NCI-H1694 (cell line): Measurements from ENCODE around the gene SND1.
"Not testable (repeated sequence)": the region's sequence is repeated elsewhere in the genome, so short reads cannot be mapped to it uniquely, and the experiment has no call there.

Source experiments
- DNase-seq: peaks from one replicate; lab custom pipeline; 2025; lab: John Stamatoyannopoulos, UW

SND1 gene

GRCh38 chr7:127832592-127832991, 180.6 kb downstream of the SND1 start:
- DNase-seq, result no peak

- no peak for DNase-seq
These were observed 181.6 kb downstream of the SND1 start for GRCh38 chr7:127833641-127834040.

- DNase-seq, result no peak
These were observed 183.7 kb downstream of the SND1 start for GRCh38 chr7:127835679-127836078.

GRCh38 chr7:127837816-127838410, 185.9 kb downstream of the SND1 start:
- not testable (repeated sequence) for DNase-seq

GRCh38 chr7:127838816-127839415, 186.9 kb downstream of the SND1 start:
- DNase-seq, result no peak

- no peak for DNase-seq
These were observed 188.4 kb downstream of the SND1 start for GRCh38 chr7:127840226-127840951.

GRCh38 chr7:127844165-127844564, 192.2 kb downstream of the SND1 start:
- DNase-seq, result no peak

- DNase-seq, result no peak
These were observed 192.8 kb downstream of the SND1 start for GRCh38 chr7:127844707-127845331.

- no peak for DNase-seq
These were observed 193.7 kb downstream of the SND1 start for GRCh38 chr7:127845522-127846214.

GRCh38 chr7:127847641-127848040, 195.6 kb downstream of the SND1 start:
- DNase-seq, result no peak

- DNase-seq, result no peak
These were observed 196.2 kb downstream of the SND1 start for GRCh38 chr7:127848241-127848640.

- DNase-seq, result no peak
These were observed 198.2 kb downstream of the SND1 start for GRCh38 chr7:127850195-127850594.

- no peak for DNase-seq
These were observed 202.4 kb downstream of the SND1 start for GRCh38 chr7:127854383-127854782.

- DNase-seq, result no peak
These were observed 205.5 kb downstream of the SND1 start for GRCh38 chr7:127857464-127857841.

- no peak for DNase-seq
These were observed 206.3 kb downstream of the SND1 start for GRCh38 chr7:127858091-127858914.

- DNase-seq, result no peak
These were observed 206.9 kb downstream of the SND1 start for GRCh38 chr7:127858915-127859189.

GRCh38 chr7:127859330-127859729, 207.3 kb downstream of the SND1 start:
- DNase-seq, result no peak

- DNase-seq, result no peak
These were observed 210.5 kb downstream of the SND1 start for GRCh38 chr7:127862525-127862924.

GRCh38 chr7:127863082-127863481, 211.1 kb downstream of the SND1 start:
- no peak for DNase-seq

- no peak for DNase-seq
These were observed 213.5 kb downstream of the SND1 start for GRCh38 chr7:127865466-127865865.

GRCh38 chr7:127870231-127870907, 218.4 kb downstream of the SND1 start:
- no peak for DNase-seq
